HepG2 (cell line): ENCODE results near the gene BTBD3.

Source experiments
- KDM6A ChIP-seq: IDR thresholded peaks from 2 replicates; pipeline ENCODE4 v1.6.1; 2016; ENCODE audit warnings: low read depth
- MXI1 ChIP-seq: IDR thresholded peaks from 3 replicates; pipeline ENCODE4 v1.6.1; 2012; ENCODE audit warnings: low read depth, low read length, inconsistent platforms, borderline replicate concordance
- NFRKB ChIP-seq: fragments of 450-650 bp; IDR thresholded peaks from 2 replicates; pipeline ENCODE4 v1.6.1; 2017
- ZNF24 ChIP-seq: fragments of 450-650 bp; IDR thresholded peaks from 2 replicates; pipeline ENCODE4 v1.6.1; 2017; ENCODE audit warnings: antibody characterized with exemption, mild to moderate bottlenecking
- ZNF335 ChIP-seq: sonication (generic); formaldehyde crosslinking; IDR thresholded peaks from 2 replicates; pipeline ENCODE4 v1.4.0; 2020; ENCODE audit warnings: missing genetic modification reagents

- TF ChIP-seq ZNF335 (CRISPR knock-in tag) (no peak), KDM6A (CRISPR knock-in tag) (no peak), MXI1 (no peak), NFRKB (no peak), ZNF24 (no peak)
These were observed 19.5 kb downstream of the BTBD3 start for GRCh38 chr20:11937230-11937629.
